Measurements from ENCODE around the gene KLHL30. TPM values are rescaled to one million over a fixed set of nuclear protein-coding genes. Genes with fewer than 3 reads are reported as not detected.

KLHL30 gene
- total RNA-seq, 1 donor = 0.09 TPM

- no peak for TF ChIP-seq CTCF (IDR thresholded peaks at IDR 0.05; ENCODE audit: insufficient read depth, low read length)
- DNase-seq (ENCODE audit: low read depth) = no peak
- no peak overlapping the region for H3K4me3 ChIP-seq (ENCODE audit: low read depth, low read length)
These were observed 1.6 kb downstream of the KLHL30 start for GRCh38 chr2:238140040-238140439.

- DNase-seq (ENCODE audit: low read depth) = no peak
- no peak for TF ChIP-seq CTCF (IDR thresholded peaks at IDR 0.05; ENCODE audit: insufficient read depth, low read length)
- H3K4me3 ChIP-seq (ENCODE audit: low read depth, low read length) = no peak overlapping the region
These were observed 2.5 kb downstream of the KLHL30 start for GRCh38 chr2:238140721-238141540.

GRCh38 chr2:238141541-238142318 is 3.3 kb downstream of the KLHL30 start:
- no peak for TF ChIP-seq CTCF (IDR thresholded peaks at IDR 0.05; ENCODE audit: insufficient read depth, low read length)
- H3K4me3 ChIP-seq (ENCODE audit: low read depth, low read length) = no peak overlapping the region
- no peak for DNase-seq (ENCODE audit: low read depth)

- no peak overlapping the region for H3K4me3 ChIP-seq (ENCODE audit: low read depth, low read length)
- DNase-seq (ENCODE audit: low read depth) = no peak
- no peak for TF ChIP-seq CTCF (IDR thresholded peaks at IDR 0.05; ENCODE audit: insufficient read depth, low read length)
These were observed 4.1 kb downstream of the KLHL30 start for GRCh38 chr2:238142382-238143205.

GRCh38 chr2:238143239-238143951 is 4.9 kb downstream of the KLHL30 start:
- H3K4me3 ChIP-seq (ENCODE audit: low read depth, low read length) = no peak overlapping the region
- DNase-seq (ENCODE audit: low read depth) = no peak
- no peak for TF ChIP-seq CTCF (IDR thresholded peaks at IDR 0.05; ENCODE audit: insufficient read depth, low read length)

- TF ChIP-seq CTCF (IDR thresholded peaks at IDR 0.05; ENCODE audit: insufficient read depth, low read length) = no peak
- DNase-seq (ENCODE audit: low read depth) = no peak
- no peak overlapping the region for H3K4me3 ChIP-seq (ENCODE audit: low read depth, low read length)
These were observed 5.8 kb downstream of the KLHL30 start for GRCh38 chr2:238144262-238144661.

All from fibroblast of the aortic adventitia (primary cell).